GM04504 (cell line): ENCODE results near the gene MXI1.

Experiments used
- DNase-seq: peaks from one replicate; pipeline ENCODE4 v3.0.0-alpha.2; 2012; ENCODE audit warnings: low read depth

The MXI1 gene

GRCh38 chr10:110215286-110216170 is 8.1 kb downstream of the MXI1 start:
- DNase-seq = no peak

- no peak for DNase-seq
These were observed 8.8 kb downstream of the MXI1 start for GRCh38 chr10:110216240-110216639.

DNA sequence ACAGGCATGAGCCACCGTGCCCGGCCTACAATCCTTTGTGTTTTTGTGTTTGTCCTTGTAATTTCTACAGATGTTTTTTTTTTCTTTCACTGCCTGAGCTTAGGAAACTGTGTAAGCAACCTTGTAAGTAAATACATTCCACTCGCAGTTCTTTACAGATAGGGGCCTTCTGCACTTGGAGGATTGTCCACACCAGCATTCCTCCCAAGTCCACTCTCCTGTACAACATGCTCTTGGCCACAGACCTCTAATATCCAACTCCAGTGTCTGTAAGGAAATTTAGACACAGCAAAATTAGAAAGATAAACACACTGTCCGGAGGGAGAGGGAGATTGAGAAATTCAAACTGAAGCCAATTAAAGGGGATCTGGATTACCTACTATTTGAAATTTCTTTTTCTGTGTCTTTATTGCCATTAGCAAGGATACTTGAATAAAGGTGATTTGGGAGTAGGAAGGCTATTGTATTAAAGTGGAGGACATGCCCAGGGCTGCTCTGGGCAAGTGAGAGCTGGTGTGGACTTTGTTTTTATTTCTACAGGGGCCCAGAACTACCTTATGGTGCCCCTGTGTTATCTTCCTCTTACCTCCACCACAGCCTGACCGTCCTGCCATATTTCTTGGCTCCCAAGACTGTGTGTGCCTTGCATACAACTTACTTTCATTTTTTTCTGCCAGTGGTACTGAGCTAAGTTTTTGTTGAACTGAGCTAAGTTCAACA is 9.7 kb downstream of the MXI1 start:
- no peak for DNase-seq

- DNase-seq = no peak
These were observed 10.2 kb downstream of the MXI1 start for GRCh38 chr10:110217662-110218008.

GRCh38 chr10:110218632-110219031 is 11.2 kb downstream of the MXI1 start:
- no peak for DNase-seq

GRCh38 chr10:110219884-110220283 is 12.5 kb downstream of the MXI1 start:
- no peak for DNase-seq

GRCh38 chr10:110220398-110220797 is 13.0 kb downstream of the MXI1 start:
- no peak for DNase-seq

DNA sequence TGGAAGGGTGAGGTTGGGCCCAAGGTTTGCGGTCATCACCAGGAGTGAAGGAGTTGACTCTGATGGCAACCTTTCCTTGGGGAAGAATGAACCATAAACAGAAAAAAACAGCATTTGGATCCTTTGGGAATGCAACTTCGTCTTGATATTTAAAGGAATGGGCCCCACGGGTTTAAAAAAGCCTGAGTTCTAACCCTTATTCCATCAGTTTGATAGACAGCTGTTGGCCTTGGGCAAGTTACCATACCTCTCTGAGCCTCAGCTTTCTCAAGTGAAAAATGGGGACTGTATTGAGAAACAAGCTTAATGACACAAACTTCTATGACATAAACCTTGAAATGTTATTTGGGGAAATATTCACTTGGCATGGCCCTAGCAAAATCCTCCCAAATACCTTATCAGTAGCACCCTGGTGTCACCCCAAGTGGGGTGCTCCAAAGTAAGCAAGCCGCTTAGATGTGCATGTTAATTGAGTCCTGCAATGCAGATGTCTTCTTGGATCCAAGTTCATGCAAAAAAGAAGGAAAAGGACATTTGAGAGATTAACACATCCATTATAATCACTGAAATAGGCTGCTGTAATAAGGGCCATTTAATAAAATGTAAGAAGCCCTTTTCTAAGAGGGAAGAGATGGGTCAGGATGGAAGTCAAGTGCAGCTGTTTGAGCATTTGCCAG is 13.8 kb downstream of the MXI1 start:
- no peak for DNase-seq

- peak; percentile 75 for DNase-seq
These were observed 14.4 kb downstream of the MXI1 start for GRCh38 chr10:110221721-110222261.

DNA sequence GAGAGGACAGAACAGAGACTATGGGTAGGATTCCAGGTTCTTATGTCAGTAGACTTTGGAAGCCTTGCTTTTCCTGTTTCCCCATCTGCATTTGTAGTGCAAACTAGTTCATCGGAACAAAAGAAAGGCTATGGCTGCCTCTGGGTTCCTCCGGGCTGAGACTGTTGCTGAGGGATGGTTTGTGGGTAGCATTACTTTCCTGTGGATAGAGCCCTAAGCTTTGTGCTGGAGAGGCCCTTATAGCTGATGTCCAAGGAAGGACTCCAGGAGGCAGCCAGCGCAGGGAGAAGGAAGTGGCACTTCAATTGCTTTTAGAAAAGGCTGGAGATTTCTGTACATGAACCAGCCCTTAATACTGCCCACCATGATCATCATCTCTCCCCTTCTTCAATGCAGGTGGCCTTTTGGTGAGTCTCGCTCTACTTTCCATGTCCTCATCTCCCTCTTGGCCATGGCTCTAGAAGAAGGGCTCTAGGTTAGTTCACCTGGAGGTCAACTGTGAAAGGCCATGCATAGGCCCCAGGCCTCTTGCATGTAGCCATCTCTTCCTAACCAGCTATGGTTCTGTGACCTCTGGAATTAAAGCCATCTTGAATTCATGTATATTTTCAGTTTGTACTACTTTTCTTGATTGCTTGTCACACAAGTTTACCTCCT is 15.4 kb downstream of the MXI1 start:
- no peak for DNase-seq

- no peak for DNase-seq
These were observed 16.0 kb downstream of the MXI1 start for GRCh38 chr10:110223298-110223925.

DNA sequence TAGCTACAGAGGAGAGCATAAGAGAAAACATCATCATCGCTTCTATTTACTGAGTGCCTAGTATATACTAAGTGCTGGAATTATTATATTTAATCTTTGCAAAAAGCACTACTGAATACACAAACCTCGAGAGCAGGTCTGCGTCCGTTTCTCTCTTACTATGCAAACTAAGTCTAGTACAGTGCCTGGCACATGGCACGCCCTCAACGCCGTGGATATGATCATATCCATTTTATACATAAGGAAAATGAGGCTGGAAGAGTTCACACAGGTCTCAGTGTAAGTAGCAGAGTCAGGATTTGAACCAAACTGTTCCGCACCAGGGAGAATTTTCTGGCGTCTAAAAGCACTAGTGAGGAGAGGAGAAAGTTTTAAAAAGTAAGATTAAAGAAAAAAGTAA is 17.6 kb downstream of the MXI1 start:
- no peak for DNase-seq

DNA sequence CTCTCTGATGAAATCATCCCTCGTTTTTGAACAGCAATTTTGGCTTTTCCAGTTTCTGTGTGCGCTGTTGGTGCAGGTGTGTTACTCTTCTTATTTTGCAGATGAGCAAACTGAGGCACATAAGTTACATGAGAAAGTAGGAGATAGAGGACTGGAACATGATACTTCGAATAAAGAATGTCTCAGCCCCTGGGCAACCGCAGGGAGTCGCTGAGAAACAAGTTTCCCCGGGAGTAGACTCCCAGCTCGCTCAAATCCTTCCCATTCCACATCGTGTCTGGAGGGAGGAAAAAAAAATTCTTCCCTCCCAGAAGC is 18.0 kb downstream of the MXI1 start:
- no peak for DNase-seq

DNA sequence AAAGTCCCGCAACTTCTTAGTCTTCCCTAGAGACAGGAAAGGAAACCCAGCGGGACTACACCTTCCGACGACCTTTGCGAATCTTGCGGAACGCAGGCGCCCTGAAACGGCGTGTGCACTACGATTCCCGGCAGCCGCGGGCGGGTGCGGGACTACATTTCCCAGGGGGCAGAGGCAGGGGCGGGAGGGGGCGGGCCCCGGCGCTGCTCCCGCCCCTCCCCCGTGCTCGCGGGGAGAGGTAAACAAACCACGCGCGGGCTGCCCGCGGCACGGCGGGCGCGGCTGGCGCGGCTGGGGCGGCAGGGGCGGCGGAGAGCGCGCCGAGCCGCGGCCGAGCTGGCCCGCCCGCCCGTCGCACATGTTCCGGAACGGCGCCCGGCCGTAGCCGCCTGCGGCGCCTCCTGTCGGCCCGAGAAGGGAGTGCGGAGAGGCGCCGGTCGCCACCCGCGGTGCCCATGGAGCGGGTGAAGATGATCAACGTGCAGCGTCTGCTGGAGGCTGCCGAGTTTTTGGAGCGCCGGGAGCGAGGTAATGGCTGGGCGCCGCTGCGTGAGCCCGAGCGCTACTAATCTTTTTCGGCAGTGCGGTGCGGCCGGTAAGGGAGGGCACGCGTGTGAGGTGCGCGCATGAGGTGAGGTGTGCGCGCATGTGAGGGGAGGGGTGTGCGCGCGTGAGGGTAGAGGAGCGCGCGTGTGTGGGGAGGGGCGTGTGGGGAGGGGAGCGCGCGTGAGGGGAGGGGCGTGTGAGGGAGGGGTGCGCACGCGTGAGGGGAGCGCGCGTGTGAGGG is 18.5 kb downstream of the MXI1 start:
- peak; percentile 80 for DNase-seq

- peak; percentile 72 for DNase-seq
These were observed 19.1 kb downstream of the MXI1 start for GRCh38 chr10:110226543-110226925.

- no peak for DNase-seq
These were observed 19.7 kb downstream of the MXI1 start for GRCh38 chr10:110226926-110227641.

- no peak for DNase-seq
These were observed 20.7 kb downstream of the MXI1 start for GRCh38 chr10:110228066-110228465.

- DNase-seq = no peak
These were observed 21.8 kb downstream of the MXI1 start for GRCh38 chr10:110229155-110229554.

GRCh38 chr10:110233846-110234245 is 26.4 kb downstream of the MXI1 start:
- no peak for DNase-seq

- no peak for DNase-seq
These were observed 30.6 kb downstream of the MXI1 start for GRCh38 chr10:110237894-110238480.
